Retina (tissue), 1 donor: Measurements from ENCODE around the gene CD44.

Experiments
- DNase-seq: peaks from one replicate; pipeline ENCODE4 v3.0.0-alpha.2; 2016

CD44 gene

GRCh38 chr11:35179466-35180135, 40.6 kb downstream of the CD44 start:
- no peak for DNase-seq

- no peak for DNase-seq
Observed at GRCh38 chr11:35180317-35181233, 41.6 kb downstream of the CD44 start.

- no peak for DNase-seq
Observed at GRCh38 chr11:35182317-35182939, 43.5 kb downstream of the CD44 start.

GRCh38 chr11:35183326-35183925, 44.5 kb downstream of the CD44 start:
- peak; percentile 32 for DNase-seq

GRCh38 chr11:35185696-35186095, 46.7 kb downstream of the CD44 start:
- no peak for DNase-seq

GRCh38 chr11:35187996-35188395, 49.0 kb downstream of the CD44 start:
- no peak for DNase-seq

- no peak for DNase-seq
Observed at GRCh38 chr11:35190804-35191348, 51.9 kb downstream of the CD44 start.

- DNase-seq = no peak
Observed at GRCh38 chr11:35192347-35192746, 53.4 kb downstream of the CD44 start.

GRCh38 chr11:35193767-35194166, 54.8 kb downstream of the CD44 start:
- DNase-seq = no peak

GRCh38 chr11:35197292-35197691, 58.3 kb downstream of the CD44 start:
- DNase-seq = no peak

GRCh38 chr11:35200811-35201341, 61.9 kb downstream of the CD44 start:
- DNase-seq = no peak

- DNase-seq = no peak
Observed at GRCh38 chr11:35204614-35205013, 65.6 kb downstream of the CD44 start.

GRCh38 chr11:35206616-35207015, 67.6 kb downstream of the CD44 start:
- DNase-seq = no peak

GRCh38 chr11:35207471-35208403, 68.8 kb downstream of the CD44 start:
- DNase-seq = no peak

- no peak for DNase-seq
Observed at GRCh38 chr11:35208795-35209194, 69.8 kb downstream of the CD44 start.

- no peak for DNase-seq
Observed at GRCh38 chr11:35210876-35211546, 72.0 kb downstream of the CD44 start.

- no peak for DNase-seq
Observed at GRCh38 chr11:35211952-35212351, 73.0 kb downstream of the CD44 start.

- DNase-seq = no peak
Observed at GRCh38 chr11:35214226-35214770, 75.3 kb downstream of the CD44 start.

GRCh38 chr11:35214792-35215193, 75.8 kb downstream of the CD44 start:
- DNase-seq = no peak

GRCh38 chr11:35215945-35216344, 77.0 kb downstream of the CD44 start:
- no peak for DNase-seq
